HL-60 (cell line): Measurements from ENCODE around the gene AXIN1.
"Not testable (repeated sequence)": the region's sequence is repeated elsewhere in the genome, so short reads cannot be mapped to it uniquely, and the experiment has no call there.

ENCODE experiments used
- DNase-seq, 2 experiments: peaks; one replicate each; pipeline ENCODE4 v3.0.0-alpha.2; 2010 to 2020; ENCODE audit warnings: low read depth in 1 of 2, low spot score in 1 of 2
- H3K27ac ChIP-seq: fragments of 250-450 bp; sonication (Bioruptor Pico); replicated peaks from 2 replicates; pipeline ENCODE4 v1.5.1; 2020; ENCODE audit warnings: mild to moderate bottlenecking, moderate library complexity
- H3K27me3 ChIP-seq: fragments of 250-450 bp; sonication (Bioruptor Pico); 2 replicates; pipeline ENCODE4 v1.5.1; 2021; ENCODE audit warnings: mild to moderate bottlenecking, moderate library complexity; ENCODE audit not compliant: insufficient read depth, poor library complexity, severe bottlenecking
- H3K4me3 ChIP-seq: replicated peaks from 2 replicates; pipeline ENCODE4 v1.5.1; 2011; ENCODE audit warnings: mild to moderate bottlenecking, control low read depth, low read length; ENCODE audit not compliant: insufficient read depth
- GABPA ChIP-seq: IDR thresholded peaks from 2 replicates; pipeline ENCODE4 v1.6.1; 2012; ENCODE audit warnings: low read depth
- POLR2AphosphoS5 ChIP-seq: IDR thresholded peaks from 2 replicates; pipeline ENCODE4 v1.6.1; 2012; ENCODE audit warnings: low read depth
- SPI1 ChIP-seq: IDR thresholded peaks from 2 replicates; pipeline ENCODE4 v1.6.1; 2012; ENCODE audit warnings: low read depth, mild to moderate bottlenecking, borderline replicate concordance
- TF ChIP-seq, protein P1 (sequence below): IDR thresholded peaks from 2 replicates; pipeline ENCODE4 v1.6.1; 2012; ENCODE audit warnings: low read depth; ENCODE audit not compliant: insufficient replicate concordance
- TF ChIP-seq, protein P2 (sequence below): IDR thresholded peaks from one replicate; pipeline ENCODE4 v1.5.1; 2011; ENCODE audit warnings: low read length, control low read depth, inconsistent platforms; ENCODE audit not compliant: insufficient read depth

AXIN1 gene

DNA sequence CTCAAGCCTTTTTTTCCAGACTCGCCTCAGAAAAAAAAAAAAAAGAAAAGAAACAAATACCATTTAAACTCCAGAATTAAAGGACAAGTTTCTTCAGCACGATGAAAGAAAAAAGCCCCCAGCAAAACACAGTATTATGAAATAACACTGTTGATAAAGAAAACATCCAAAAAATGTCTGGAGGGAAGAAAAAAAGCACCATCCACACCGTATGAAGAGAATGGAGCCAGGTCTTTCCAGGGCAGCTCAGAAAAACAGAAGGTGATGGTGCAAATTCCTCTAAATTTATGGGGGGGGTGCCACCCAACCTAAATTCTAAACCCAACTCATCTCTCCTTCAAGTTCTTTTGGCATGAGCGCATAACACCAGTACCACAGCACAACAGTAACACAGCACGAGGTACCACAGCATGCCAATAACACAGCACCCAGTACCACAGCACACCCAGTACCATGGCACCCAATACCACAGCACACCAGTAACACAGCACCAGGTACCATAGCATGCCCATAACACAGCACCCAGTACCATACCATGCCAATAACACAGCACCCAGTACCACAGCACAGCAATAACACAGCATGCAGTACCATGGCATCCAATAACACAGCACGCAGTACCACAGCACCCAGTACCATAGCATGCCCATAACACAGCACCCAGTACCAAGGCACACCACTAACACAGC is 19.0 kb downstream of the AXIN1 start:
- TF ChIP-seq, protein P1, sequence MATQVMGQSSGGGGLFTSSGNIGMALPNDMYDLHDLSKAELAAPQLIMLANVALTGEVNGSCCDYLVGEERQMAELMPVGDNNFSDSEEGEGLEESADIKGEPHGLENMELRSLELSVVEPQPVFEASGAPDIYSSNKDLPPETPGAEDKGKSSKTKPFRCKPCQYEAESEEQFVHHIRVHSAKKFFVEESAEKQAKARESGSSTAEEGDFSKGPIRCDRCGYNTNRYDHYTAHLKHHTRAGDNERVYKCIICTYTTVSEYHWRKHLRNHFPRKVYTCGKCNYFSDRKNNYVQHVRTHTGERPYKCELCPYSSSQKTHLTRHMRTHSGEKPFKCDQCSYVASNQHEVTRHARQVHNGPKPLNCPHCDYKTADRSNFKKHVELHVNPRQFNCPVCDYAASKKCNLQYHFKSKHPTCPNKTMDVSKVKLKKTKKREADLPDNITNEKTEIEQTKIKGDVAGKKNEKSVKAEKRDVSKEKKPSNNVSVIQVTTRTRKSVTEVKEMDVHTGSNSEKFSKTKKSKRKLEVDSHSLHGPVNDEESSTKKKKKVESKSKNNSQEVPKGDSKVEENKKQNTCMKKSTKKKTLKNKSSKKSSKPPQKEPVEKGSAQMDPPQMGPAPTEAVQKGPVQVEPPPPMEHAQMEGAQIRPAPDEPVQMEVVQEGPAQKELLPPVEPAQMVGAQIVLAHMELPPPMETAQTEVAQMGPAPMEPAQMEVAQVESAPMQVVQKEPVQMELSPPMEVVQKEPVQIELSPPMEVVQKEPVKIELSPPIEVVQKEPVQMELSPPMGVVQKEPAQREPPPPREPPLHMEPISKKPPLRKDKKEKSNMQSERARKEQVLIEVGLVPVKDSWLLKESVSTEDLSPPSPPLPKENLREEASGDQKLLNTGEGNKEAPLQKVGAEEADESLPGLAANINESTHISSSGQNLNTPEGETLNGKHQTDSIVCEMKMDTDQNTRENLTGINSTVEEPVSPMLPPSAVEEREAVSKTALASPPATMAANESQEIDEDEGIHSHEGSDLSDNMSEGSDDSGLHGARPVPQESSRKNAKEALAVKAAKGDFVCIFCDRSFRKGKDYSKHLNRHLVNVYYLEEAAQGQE, result no peak
- TF ChIP-seq GABPA, result no peak
- TF ChIP-seq SPI1, result no peak
- no peak for DNase-seq
- H3K27ac ChIP-seq, result no peak overlapping the region
- no peak overlapping the region for H3K4me3 ChIP-seq
- no peaks in the 10 kb centered on the region for H3K27me3 ChIP-seq

DNA sequence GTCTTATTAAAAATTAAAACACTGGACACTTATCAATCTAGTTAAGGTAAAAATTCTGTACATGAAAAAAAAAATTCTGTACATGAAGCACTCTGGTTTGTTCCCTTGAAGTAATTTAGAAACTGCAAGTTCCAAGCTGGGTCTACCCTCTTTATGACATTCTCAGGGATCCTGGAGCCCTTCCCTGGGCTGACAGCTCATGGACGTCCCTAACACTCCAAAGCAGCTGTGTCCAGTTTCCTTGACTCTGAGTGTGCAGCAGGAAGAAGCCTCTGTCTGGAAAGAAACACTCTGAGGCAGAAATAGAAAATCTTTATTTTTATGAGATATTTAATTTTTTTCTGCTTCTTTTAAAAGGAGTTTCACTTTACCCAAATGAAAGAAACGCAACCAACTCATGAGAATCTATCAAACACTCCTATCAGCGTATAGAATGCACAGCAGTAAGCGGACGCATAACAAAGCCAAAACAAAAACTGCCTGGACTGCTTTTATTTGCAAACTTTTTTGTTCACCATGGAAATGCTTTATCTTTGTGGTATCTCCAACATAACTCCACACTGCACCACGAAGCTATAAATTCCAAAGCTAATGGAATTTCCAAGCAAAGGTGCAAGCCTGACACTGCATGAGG is 21.2 kb downstream of the AXIN1 start:
- DNase-seq, H3K4me3 ChIP-seq, H3K27me3 ChIP-seq: not testable (repeated sequence)
- H3K27ac ChIP-seq, result 0 out of 2 replicates have a peak overlapping the region, but pooled peaks have one; percentile 21

DNA sequence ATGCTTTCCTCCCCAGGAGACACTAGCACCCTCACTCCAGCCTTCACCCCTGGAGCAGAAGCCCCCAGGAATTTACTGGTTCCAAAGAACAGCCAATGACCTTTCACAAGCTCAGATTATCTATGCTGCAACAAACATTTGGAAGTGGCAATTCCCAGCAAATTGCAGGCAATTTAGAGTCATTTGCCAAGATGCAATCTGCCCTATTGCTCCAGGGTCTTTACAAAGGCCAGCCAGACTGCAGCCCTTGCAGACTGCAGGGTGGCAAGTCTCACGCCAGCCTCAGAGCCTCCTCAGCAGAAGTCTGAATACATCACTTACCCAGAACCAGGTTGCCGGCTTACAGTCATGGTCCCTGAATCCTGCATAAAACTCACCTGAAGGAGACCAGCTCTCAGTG is 21.8 kb downstream of the AXIN1 start:
- Histone ChIP-seq H3K27ac (0 out of 2 replicates have a peak overlapping the region, but pooled peaks have one; percentile 21), H3K4me3 (no peak overlapping the region), H3K27me3 (no peaks in the 10 kb centered on the region)
- no peak for TF ChIP-seq GABPA
- TF ChIP-seq, protein P2, sequence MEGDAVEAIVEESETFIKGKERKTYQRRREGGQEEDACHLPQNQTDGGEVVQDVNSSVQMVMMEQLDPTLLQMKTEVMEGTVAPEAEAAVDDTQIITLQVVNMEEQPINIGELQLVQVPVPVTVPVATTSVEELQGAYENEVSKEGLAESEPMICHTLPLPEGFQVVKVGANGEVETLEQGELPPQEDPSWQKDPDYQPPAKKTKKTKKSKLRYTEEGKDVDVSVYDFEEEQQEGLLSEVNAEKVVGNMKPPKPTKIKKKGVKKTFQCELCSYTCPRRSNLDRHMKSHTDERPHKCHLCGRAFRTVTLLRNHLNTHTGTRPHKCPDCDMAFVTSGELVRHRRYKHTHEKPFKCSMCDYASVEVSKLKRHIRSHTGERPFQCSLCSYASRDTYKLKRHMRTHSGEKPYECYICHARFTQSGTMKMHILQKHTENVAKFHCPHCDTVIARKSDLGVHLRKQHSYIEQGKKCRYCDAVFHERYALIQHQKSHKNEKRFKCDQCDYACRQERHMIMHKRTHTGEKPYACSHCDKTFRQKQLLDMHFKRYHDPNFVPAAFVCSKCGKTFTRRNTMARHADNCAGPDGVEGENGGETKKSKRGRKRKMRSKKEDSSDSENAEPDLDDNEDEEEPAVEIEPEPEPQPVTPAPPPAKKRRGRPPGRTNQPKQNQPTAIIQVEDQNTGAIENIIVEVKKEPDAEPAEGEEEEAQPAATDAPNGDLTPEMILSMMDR, result no peak
- TF ChIP-seq, protein P1, result no peak
- no peak for TF ChIP-seq SPI1
- no peak for TF ChIP-seq POLR2AphosphoS5
- no peak for DNase-seq

DNA sequence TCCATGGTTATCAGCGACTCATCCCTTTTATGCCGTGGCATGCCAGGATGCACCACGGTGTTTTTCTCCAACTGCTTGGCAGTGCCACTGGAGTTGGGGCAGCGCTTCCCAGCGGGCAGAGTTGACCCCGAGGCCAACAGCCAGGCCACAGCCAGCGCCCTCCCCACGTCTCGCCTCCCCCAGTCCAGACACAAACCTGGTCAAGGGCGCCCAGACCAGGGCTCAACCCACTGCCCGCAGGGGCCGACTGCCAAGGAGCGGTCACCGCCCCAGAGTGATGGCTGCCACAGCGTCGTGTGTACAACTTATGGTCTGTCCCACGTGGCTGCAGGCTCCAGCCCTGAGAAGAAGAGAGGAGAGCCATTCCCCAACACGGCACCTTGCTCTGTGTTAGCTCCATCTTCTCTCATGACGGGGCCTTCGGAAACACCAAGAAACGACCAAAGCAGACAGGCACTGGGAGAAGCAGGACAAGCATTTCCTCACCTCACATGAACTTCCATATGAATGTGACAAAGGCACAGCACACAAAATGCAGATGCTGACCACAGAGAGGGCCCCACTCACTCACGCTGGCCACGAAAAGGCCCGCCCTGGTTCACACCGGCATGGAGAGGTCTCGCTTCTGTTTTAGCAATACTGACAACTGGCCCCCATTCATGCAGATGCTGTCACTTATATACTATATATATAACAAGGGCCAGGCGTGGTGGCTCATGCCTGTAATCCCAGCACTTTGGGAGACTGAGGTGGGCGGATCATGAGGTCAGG is 27.0 kb downstream of the AXIN1 start:
- H3K27ac ChIP-seq, result peak overlapping the region; percentile 64
- no peak for DNase-seq
- H3K4me3 ChIP-seq, result no peak overlapping the region

More for the DNA sequence above, 27.0 kb downstream of the AXIN1 start:
- TF ChIP-seq, protein P1, result no peak
- no peaks in the 10 kb centered on the region for H3K27me3 ChIP-seq
